CD4-positive, alpha-beta T cell treated with Interleukin-6 for 4 hours (primary cell): ENCODE results near the gene HPCAL1.
"Not testable (repeated sequence)": the region's sequence is repeated elsewhere in the genome, so short reads cannot be mapped to it uniquely, and the experiment has no call there.

Source experiments
- DNase-seq: peaks from one replicate; pipeline ENCODE4 v3.0.0-alpha.2; 2020; ENCODE audit warnings: mixed read lengths

HPCAL1 gene

GRCh38 chr2:10285191-10285555 lies 17.5 kb upstream of the HPCAL1 start:
- DNase-seq: no peak

GRCh38 chr2:10285556-10286198 lies 17.0 kb upstream of the HPCAL1 start:
- DNase-seq: no peak

GRCh38 chr2:10286216-10287037 lies 16.3 kb upstream of the HPCAL1 start:
- DNase-seq: no peak

- no peak for DNase-seq
Measured at GRCh38 chr2:10287761-10288160, 14.9 kb upstream of the HPCAL1 start.

- no peak for DNase-seq
Measured at GRCh38 chr2:10288606-10289005, 14.1 kb upstream of the HPCAL1 start.

GRCh38 chr2:10289352-10289751 lies 13.4 kb upstream of the HPCAL1 start:
- DNase-seq: no peak

- no peak for DNase-seq
Measured at GRCh38 chr2:10289891-10290290, 12.8 kb upstream of the HPCAL1 start.

GRCh38 chr2:10291376-10291775 lies 11.3 kb upstream of the HPCAL1 start:
- DNase-seq: not testable (repeated sequence)

- DNase-seq: no peak
Measured at GRCh38 chr2:10292033-10292432, 10.7 kb upstream of the HPCAL1 start.

GRCh38 chr2:10293603-10294002 lies 9.1 kb upstream of the HPCAL1 start:
- no peak for DNase-seq

- DNase-seq: no peak
Measured at GRCh38 chr2:10294077-10294476, 8.6 kb upstream of the HPCAL1 start.

GRCh38 chr2:10295649-10296048 lies 7.1 kb upstream of the HPCAL1 start:
- not testable (repeated sequence) for DNase-seq

- DNase-seq: no peak
Measured at GRCh38 chr2:10296142-10296541, 6.6 kb upstream of the HPCAL1 start.

- DNase-seq: no peak
Measured at GRCh38 chr2:10297191-10297830, 5.4 kb upstream of the HPCAL1 start.

GRCh38 chr2:10297959-10298531 lies 4.7 kb upstream of the HPCAL1 start:
- DNase-seq: peak; percentile 84

GRCh38 chr2:10298777-10299176 lies 3.9 kb upstream of the HPCAL1 start:
- not testable (repeated sequence) for DNase-seq

- DNase-seq: no peak
Measured at GRCh38 chr2:10300328-10300920, 2.3 kb upstream of the HPCAL1 start.

- peak; percentile 36 for DNase-seq
Measured at GRCh38 chr2:10300997-10301940, 1.4 kb upstream of the HPCAL1 start.

- peak; percentile 25 for DNase-seq
Measured at GRCh38 chr2:10301941-10302478, 694 bp upstream of the HPCAL1 start.

GRCh38 chr2:10303181-10303693 lies 533 bp downstream of the HPCAL1 start:
- peak; percentile 47 for DNase-seq

- peak; percentile 57 for DNase-seq
Measured at GRCh38 chr2:10303694-10304378, 1.1 kb downstream of the HPCAL1 start.
